Measurements from ENCODE around the gene OR5AU1. TPM values are rescaled to one million over a fixed set of nuclear protein-coding genes. Genes with fewer than 3 reads are reported as not detected.

Gene OR5AU1
- total and polyA plus RNA-seq, 12 donors, result not detected

DNA sequence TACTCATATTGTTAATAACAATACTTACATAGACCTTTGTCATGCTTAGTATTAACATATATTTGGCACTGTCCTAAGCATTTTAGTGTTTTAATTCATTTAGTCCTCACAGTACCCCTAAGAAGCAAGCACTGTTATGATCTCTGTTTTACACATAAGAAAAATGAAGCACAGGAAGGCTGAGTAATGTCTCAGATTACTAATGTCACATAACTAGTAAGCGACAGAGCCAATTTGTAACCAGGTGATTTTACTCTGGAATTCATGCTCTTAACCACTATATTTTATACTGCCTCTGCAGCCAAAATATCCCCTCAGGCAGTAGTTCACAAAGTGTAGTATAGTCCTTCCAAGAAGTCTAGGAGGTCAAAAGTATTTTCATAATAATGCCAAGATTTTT is 34.7 kb downstream of the OR5AU1 start:
- Histone ChIP-seq H3K4me1 (no peaks in the 10 kb centered on the region), H3K36me3 (no peaks in the 10 kb centered on the region), H3K9me3 (peaks cover 0 to 6% (median 0%) of the 10 kb centered on the region in 11 donors), H3K27me3 (peaks cover 0 to 24% (median 6%) of the 10 kb centered on the region in 7 donors), H3K27ac (no peak overlapping the region), H3K4me3 (no peak overlapping the region)
- no peak for DNase-seq
- intact Hi-C loops (cut with DNase I), result no loop called here
- no peak for ATAC-seq
- 85% methylated on average over 1 of the region's 1 CpG for WGBS, 2 donors
- TF ChIP-seq, protein P1, sequence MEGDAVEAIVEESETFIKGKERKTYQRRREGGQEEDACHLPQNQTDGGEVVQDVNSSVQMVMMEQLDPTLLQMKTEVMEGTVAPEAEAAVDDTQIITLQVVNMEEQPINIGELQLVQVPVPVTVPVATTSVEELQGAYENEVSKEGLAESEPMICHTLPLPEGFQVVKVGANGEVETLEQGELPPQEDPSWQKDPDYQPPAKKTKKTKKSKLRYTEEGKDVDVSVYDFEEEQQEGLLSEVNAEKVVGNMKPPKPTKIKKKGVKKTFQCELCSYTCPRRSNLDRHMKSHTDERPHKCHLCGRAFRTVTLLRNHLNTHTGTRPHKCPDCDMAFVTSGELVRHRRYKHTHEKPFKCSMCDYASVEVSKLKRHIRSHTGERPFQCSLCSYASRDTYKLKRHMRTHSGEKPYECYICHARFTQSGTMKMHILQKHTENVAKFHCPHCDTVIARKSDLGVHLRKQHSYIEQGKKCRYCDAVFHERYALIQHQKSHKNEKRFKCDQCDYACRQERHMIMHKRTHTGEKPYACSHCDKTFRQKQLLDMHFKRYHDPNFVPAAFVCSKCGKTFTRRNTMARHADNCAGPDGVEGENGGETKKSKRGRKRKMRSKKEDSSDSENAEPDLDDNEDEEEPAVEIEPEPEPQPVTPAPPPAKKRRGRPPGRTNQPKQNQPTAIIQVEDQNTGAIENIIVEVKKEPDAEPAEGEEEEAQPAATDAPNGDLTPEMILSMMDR (IDR thresholded peaks at IDR 0.05), result no peak

DNA sequence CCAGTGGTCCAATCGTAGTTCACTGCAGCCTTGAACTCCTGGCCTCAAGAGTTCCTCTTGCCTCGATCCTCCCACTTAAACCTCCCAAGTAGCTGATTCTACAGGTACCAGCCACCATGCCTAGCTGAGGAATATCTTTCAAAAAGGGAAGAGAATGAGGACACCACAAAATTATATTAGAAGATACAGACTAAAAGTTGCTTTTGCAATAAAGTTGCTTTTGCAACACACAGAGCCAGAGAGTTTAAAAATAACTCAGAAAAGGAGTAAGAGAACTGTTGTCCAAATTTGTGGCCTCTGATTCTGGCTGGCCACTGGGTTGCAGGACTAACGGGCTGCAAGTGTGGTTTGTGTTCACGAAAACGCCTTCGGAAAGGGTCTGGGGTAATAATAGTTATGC is 35.2 kb downstream of the OR5AU1 start:
- 70 to 76% methylated on average over 6 of the region's 6 CpGs for WGBS, 2 donors
- Histone ChIP-seq H3K4me3 (no peak overlapping the region), H3K9me3 (peaks cover 0 to 6% (median 0%) of the 10 kb centered on the region in 11 donors), H3K27me3 (peaks cover 0 to 20% (median 6%) of the 10 kb centered on the region in 7 donors), H3K4me1 (no peaks in the 10 kb centered on the region), H3K27ac (no peak overlapping the region), H3K36me3 (no peaks in the 10 kb centered on the region)
- intact Hi-C loops (cut with DNase I), result no loop called here
- ATAC-seq (no peak), DNase-seq (no peak)
- TF ChIP-seq, protein P1 (IDR thresholded peaks at IDR 0.05), result no peak

DNA sequence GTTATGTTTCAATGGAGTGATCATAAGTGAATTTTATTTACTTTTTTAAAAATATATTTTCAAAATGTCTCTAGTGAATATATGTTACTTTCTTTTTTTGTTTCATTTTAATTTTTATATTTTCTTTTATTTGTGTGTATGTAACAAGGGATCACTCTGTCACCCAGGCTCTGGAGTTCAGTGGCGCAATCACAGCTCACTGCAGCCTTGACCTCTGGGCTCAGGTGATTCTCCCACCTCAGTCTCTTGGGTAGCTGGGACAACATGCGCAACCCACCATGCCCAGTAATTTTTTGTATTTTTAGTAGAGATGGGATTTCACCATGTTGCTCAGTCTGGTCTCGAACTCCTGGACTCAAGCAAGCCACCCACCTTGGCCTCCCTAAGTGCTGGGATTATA is 36.9 kb downstream of the OR5AU1 start:
- H3K4me3 ChIP-seq, result no peak overlapping the region
- TF ChIP-seq, protein P1 (IDR thresholded peaks at IDR 0.05), result no peak
- H3K27ac ChIP-seq, result no peak overlapping the region
- no peak for ATAC-seq
- WGBS, 2 donors, result 93 to 95% methylated on average over 3 of the region's 3 CpGs
- no peaks in the 10 kb centered on the region for H3K9me3 ChIP-seq
- H3K27me3 ChIP-seq, result peaks cover 0 to 13% (median 6%) of the 10 kb centered on the region in 7 donors
- no peak for DNase-seq
- no peaks in the 10 kb centered on the region for H3K36me3 ChIP-seq
- intact Hi-C loops (cut with DNase I), result loop anchor here in 1 of 10 donors (10.0 kb wide), 1 partner anchor 264 kb away; no protein-coding TSS in a partner anchor
- no peaks in the 10 kb centered on the region for H3K4me1 ChIP-seq

DNA sequence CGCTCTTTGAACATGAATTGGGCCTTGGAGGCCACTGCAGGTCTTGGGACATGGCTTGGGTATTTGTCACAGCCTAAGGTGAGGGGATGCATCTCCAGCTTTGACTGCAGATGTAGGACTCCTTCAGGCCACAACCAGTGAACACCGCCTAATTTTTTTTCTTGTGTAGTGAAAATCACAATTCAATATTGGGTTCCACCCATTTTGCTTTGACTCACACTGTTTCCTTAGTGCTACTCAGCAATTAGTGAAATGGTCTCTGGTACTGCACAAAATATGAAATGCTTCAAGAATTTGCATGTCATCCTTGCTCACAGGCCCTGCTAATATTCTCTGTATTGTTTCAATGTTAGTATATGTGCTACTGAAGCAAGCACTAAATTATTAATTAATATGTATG is 42.5 kb downstream of the OR5AU1 start:
- no peaks in the 10 kb centered on the region for H3K36me3 ChIP-seq
- H3K27me3 ChIP-seq, result peaks cover 0 to 2% (median 0%) of the 10 kb centered on the region in 7 donors
- H3K27ac ChIP-seq, result no peak overlapping the region
- DNase-seq (no peak), ATAC-seq (no peak)
- no peak overlapping the region for H3K4me3 ChIP-seq
- intact Hi-C loops (cut with DNase I), result loop anchor here in 1 of 10 donors (10.0 kb wide), 1 partner anchor 259 kb away; no protein-coding TSS in a partner anchor
- 94 to 99% methylated on average over 2 of the region's 2 CpGs for WGBS, 2 donors
- TF ChIP-seq, protein P1 (IDR thresholded peaks at IDR 0.05), result no peak
- no peaks in the 10 kb centered on the region for H3K4me1 ChIP-seq
- H3K9me3 ChIP-seq, result no peaks in the 10 kb centered on the region
